NT2/D1 (cell line): ENCODE results near the gene CIAO2B.
A peak's percentile ranks its signal among the peaks of the same experiment; 100 is the strongest.
"Not testable (repeated sequence)": the region's sequence is repeated elsewhere in the genome, so short reads cannot be mapped to it uniquely, and the experiment has no call there.

Experiments
- DNase-seq: peaks from one replicate; pipeline ENCODE4 v3.0.0-alpha.2; 2011; ENCODE audit warnings: low read depth, low spot score
- H3K27me3 ChIP-seq: 2 replicates; pipeline ENCODE4 v1.6.0; 2011; ENCODE audit warnings: mild to moderate bottlenecking; ENCODE audit not compliant: insufficient read length, insufficient read depth
- H3K36me3 ChIP-seq: 2 replicates; pipeline ENCODE4 v1.6.1; 2011; ENCODE audit warnings: mild to moderate bottlenecking, low read length, mixed read lengths; ENCODE audit not compliant: insufficient read depth, insufficient read length
- H3K4me1 ChIP-seq: 2 replicates; pipeline ENCODE4 v1.5.1; 2011; ENCODE audit not compliant: insufficient read depth, insufficient read length
- H3K4me3 ChIP-seq: 2 replicates; pipeline ENCODE4 v1.5.1; 2011; ENCODE audit warnings: low read depth; ENCODE audit not compliant: insufficient read length
- H3K9ac ChIP-seq: 2 replicates; pipeline ENCODE4 v1.6.0; 2011; ENCODE audit warnings: low read depth; ENCODE audit not compliant: insufficient read length
- H3K9me3 ChIP-seq: 2 replicates; pipeline ENCODE4 v1.5.1; 2011; ENCODE audit warnings: mild to moderate bottlenecking, low read length; ENCODE audit not compliant: insufficient read depth
- SUZ12 ChIP-seq: IDR thresholded peaks from 2 replicates; pipeline ENCODE4 v1.6.1; 2011; ENCODE audit not compliant: insufficient read length, insufficient read depth; ENCODE audit errors: extremely low read depth
- YY1 ChIP-seq: IDR thresholded peaks from 2 replicates; pipeline ENCODE4 v1.6.1; 2011; ENCODE audit not compliant: insufficient read length, insufficient read depth
- ZNF274 ChIP-seq: IDR thresholded peaks from 2 replicates; pipeline ENCODE4 v1.6.1; 2011; ENCODE audit warnings: mild to moderate bottlenecking, low read depth, low read length

Gene CIAO2B

DNA sequence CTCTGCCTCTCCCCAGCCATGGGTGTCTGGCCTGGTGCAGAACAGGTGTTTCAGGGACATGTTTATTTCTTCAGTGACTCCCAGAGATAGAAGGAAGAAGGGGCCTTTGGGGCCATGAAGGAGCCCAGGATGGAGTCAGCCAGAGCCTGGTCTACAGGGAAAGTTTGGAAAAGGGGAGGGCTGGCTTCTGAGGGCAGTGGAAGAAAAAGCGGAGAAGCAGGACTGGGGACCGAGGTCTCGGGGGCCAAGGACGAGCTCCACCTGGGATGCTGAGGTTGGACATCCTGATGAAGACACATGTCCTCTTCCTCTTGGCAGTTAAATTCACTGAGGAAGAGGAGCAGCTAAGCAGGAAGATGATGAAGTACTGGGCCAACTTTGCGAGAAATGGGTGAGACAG lies 8.8 kb upstream of the CIAO2B start:
- Histone ChIP-seq H3K4me3 (no peak overlapping the region), H3K9me3 (no peaks in the 10 kb centered on the region), H3K27me3 (peaks cover 8% of the 10 kb centered on the region), H3K9ac (no peak overlapping the region), H3K4me1 (peaks cover 2% of the 10 kb centered on the region), H3K36me3 (peaks cover 61% of the 10 kb centered on the region)
- no peak for TF ChIP-seq YY1
- no peak for TF ChIP-seq ZNF274
- TF ChIP-seq SUZ12 = no peak
- no peak for DNase-seq

- Histone ChIP-seq H3K4me1 (no peaks in the 10 kb centered on the region), H3K9ac (no peak overlapping the region), H3K27me3 (no peaks in the 10 kb centered on the region), H3K9me3 (no peaks in the 10 kb centered on the region), H3K4me3 (no peak overlapping the region), H3K36me3 (peaks cover 77% of the 10 kb centered on the region)
- no peak for DNase-seq
- TF ChIP-seq SUZ12 (no peak), ZNF274 (no peak), YY1 (no peak)
Measured at GRCh38 chr16:66940236-66940635, 6.0 kb upstream of the CIAO2B start.

DNA sequence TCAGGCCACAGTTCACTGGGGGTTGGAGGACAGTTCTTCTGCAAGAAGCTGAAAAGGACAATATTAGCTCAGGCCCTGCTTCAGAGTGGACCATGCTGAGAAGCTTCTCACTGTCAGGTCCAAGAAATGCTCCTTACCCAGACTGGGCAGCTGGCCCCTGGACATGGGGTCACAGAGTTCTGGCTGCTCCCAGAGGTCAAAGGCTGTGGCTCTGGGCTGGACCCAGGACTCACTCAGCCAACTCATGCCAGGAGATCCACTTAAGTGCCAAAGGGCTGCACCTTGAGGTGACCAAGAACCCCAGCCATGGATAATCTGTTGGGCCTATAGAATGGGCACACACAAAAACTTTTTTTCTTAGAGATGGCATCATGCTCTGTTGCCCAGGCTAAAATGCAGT lies 5.2 kb upstream of the CIAO2B start:
- no peaks in the 10 kb centered on the region for H3K9me3 ChIP-seq
- DNase-seq = no peak
- H3K4me3 ChIP-seq = no peak overlapping the region
- TF ChIP-seq SUZ12 = no peak
- no peaks in the 10 kb centered on the region for H3K27me3 ChIP-seq
- peaks cover 77% of the 10 kb centered on the region for H3K36me3 ChIP-seq
- H3K9ac ChIP-seq = no peak overlapping the region
- peaks cover 2% of the 10 kb centered on the region for H3K4me1 ChIP-seq

GRCh38 chr16:66937725-66938337 lies 3.6 kb upstream of the CIAO2B start:
- Histone ChIP-seq H3K27me3 (no peaks in the 10 kb centered on the region), H3K9me3 (no peaks in the 10 kb centered on the region), H3K9ac (no peak overlapping the region), H3K4me1 (peaks cover 6% of the 10 kb centered on the region), H3K36me3 (peaks cover 64% of the 10 kb centered on the region), H3K4me3 (no peak overlapping the region)
- no peak for DNase-seq
- no peak for TF ChIP-seq ZNF274

- no peaks in the 10 kb centered on the region for H3K27me3 ChIP-seq
- no peak overlapping the region for H3K9ac ChIP-seq
- no peaks in the 10 kb centered on the region for H3K9me3 ChIP-seq
- no peak overlapping the region for H3K4me3 ChIP-seq
- peaks cover 6% of the 10 kb centered on the region for H3K4me1 ChIP-seq
- H3K36me3 ChIP-seq = peaks cover 64% of the 10 kb centered on the region
- TF ChIP-seq YY1 (no peak), ZNF274 (no peak), SUZ12 (no peak)
- no peak for DNase-seq
Measured at GRCh38 chr16:66936889-66937554, 2.8 kb upstream of the CIAO2B start.

DNA sequence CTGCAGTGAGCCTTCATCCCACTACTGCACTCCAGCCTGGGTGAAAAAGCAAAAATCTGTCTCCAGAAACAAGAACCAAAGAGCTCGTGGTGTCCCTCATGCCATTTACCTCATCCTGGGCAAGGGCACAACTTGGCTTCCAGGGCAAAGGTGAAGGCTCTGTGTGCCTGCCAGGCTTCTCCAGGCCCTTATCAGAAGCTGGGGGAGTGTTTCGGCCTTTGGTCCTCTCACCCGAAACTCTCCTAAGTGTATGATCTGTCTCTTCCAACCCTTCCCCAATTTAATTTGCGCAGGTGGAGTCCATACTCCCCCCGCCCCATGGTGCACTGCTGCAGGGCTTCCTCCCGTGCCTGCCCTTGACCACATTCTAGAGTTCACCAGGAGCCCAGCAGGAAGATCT lies 2.3 kb upstream of the CIAO2B start:
- no peak overlapping the region for H3K4me3 ChIP-seq

DNA sequence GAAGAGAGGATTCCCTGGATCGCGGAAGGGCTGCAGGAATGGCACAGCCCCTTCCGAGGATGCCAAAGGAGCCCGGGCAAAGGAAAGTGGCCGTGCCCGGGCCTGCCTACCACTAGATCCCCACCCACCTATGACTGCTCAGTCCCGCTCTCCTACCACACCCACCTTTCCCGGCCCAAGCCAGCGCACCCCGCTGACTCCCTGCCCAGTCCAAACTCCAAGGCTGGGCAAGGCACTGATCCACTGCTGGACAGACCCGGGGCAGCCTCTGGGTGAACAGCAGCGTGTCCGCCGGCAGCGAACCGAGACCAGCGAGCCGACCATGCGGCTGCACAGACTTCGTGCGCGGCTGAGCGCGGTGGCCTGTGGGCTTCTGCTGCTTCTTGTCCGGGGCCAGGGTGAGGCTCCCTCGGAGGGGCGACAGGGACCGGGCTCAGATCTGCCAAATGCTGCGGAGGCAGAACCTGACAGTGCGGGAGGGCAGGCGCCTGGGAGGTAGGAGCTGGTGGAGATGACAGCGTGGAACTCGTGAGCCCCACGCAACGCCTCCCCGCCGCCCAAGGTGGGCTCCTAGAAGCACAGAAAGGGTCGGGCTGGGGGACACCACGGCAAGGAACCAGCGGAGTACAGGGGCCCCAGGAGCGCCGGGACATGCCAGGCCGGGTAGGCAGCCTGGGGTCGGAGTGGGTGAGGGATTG lies 1.3 kb upstream of the CIAO2B start, which contains the start of gene CES2:
Gene CES2 (plus strand): TSS at position 203 of the 698 bp plus-strand sequence. CDS start 120 bp downstream, at position 323.
- Histone ChIP-seq H3K4me1 (peaks cover 6% of the 10 kb centered on the region), H3K36me3 (peaks cover 56% of the 10 kb centered on the region), H3K4me3 (peak within 1 kb of the TSS; percentile 96), H3K9me3 (no peaks in the 10 kb centered on the region), H3K9ac (peak within 1 kb of the TSS; percentile 99), H3K27me3 (no peaks in the 10 kb centered on the region)
- DNase-seq = no peak
- TF ChIP-seq YY1 (no peak), SUZ12 (no peak), ZNF274 (no peak)

More for the DNA sequence above, 2.3 kb upstream of the CIAO2B start:
- no peak overlapping the region for H3K9ac ChIP-seq
- H3K36me3 ChIP-seq = peaks cover 62% of the 10 kb centered on the region
- H3K4me1 ChIP-seq = peaks cover 6% of the 10 kb centered on the region
- H3K27me3 ChIP-seq = no peaks in the 10 kb centered on the region
- no peaks in the 10 kb centered on the region for H3K9me3 ChIP-seq
- TF ChIP-seq ZNF274 = no peak
- TF ChIP-seq YY1 = no peak
- no peak for TF ChIP-seq SUZ12
- no peak for DNase-seq

- Histone ChIP-seq H3K9ac (peak overlapping the region; percentile 99), H3K36me3 (peaks cover 50% of the 10 kb centered on the region), H3K4me3 (peak overlapping the region; percentile 96)
- not testable (repeated sequence) for H3K27me3 ChIP-seq, DNase-seq, H3K9me3 ChIP-seq, H3K4me1 ChIP-seq
Measured at GRCh38 chr16:66934839-66935313, 674 bp upstream of the CIAO2B start.
